ENCODE data around the gene GSG1L2.
"Not testable (repeated sequence)": the region's sequence is repeated elsewhere in the genome, so short reads cannot be mapped to it uniquely, and the experiment has no call there.

GSG1L2 gene

GRCh38 chr17:9790889-9791876 lies 30.7 kb downstream of the GSG1L2 start, which contains the start of gene DHRS7C:
Gene DHRS7C (minus strand): TSS chr17:9791592. CDS start chr17:9791284, 308 bp downstream.
- Histone ChIP-seq H3K4me1 (ENCODE audit: control extremely low read depth in 1 of 4, control insufficient read depth in 4 of 4, insufficient read depth in 4 of 4, low read length in 3 of 4) (no peaks in the 10 kb centered on the region), H3K27ac (ENCODE audit: insufficient read depth in 1 of 2, low read depth in 1 of 2, low read length in 2 of 2, poor library complexity in 1 of 2, severe bottlenecking in 2 of 2) (no peak within 1 kb of the TSS), H3K36me3 (ENCODE audit: control insufficient read depth in 4 of 4, insufficient read depth in 4 of 4, low read length in 3 of 4) (no peaks in the 10 kb centered on the region), H3K27me3 (replicated peaks in 2 of 5; ENCODE audit: control insufficient read depth in 4 of 5, insufficient read depth in 5 of 5, low read length in 4 of 5) (peaks cover 0 to under 1% (median 0%) of the 10 kb centered on the region in 5 experiments), H3K9me3 (ENCODE audit: control extremely low read depth in 1 of 5, control insufficient read depth in 4 of 5, insufficient read depth in 2 of 5, low read depth in 1 of 5, low read length in 4 of 5) (no peaks in the 10 kb centered on the region), H3K4me3 (ENCODE audit: control insufficient read depth in 1 of 7, extremely low read depth in 1 of 7, insufficient read depth in 4 of 7, low read depth in 2 of 7, low read length in 6 of 7) (no peak within 1 kb of the TSS)
- ChIA-PET CTCF (interaction anchor here (1.3 kb wide), 1 partner anchor 20 kb away, joined by 3 read pairs; no protein-coding TSS in a partner anchor), POLR2A (no interaction called here)
- WGBS (ENCODE audit: insufficient coverage): 86% methylated on average over 12 of the region's 15 CpGs
- DNase-seq: no peak

DNA sequence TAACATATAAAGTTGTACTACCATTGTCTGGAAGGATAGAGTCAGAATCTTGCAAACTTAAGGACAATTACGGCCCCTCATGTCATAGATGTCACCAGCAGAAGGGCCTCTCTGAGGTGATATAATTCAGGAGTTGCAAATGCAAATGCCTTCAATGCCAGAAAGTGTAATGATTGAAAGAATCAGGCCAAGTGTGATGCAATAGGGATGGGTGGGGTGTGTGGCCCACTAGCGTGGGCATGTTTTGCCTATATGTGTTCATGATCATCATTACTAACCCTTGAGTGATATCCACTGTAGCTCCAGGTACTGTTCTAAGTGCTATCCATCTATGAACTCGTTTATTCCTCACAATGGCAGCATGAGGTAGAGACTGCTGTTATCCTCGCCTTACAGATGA lies 31.6 kb downstream of the GSG1L2 start:
- no peak overlapping the region for H3K27ac ChIP-seq (ENCODE audit: insufficient read depth in 1 of 2, low read depth in 1 of 2, low read length in 2 of 2, poor library complexity in 1 of 2, severe bottlenecking in 2 of 2)
- ChIA-PET CTCF (interaction anchor here (1.3 kb wide), 1 partner anchor 20 kb away, joined by 3 read pairs; no protein-coding TSS in a partner anchor), POLR2A (no interaction called here)
- H3K27me3 ChIP-seq (replicated peaks in 2 of 5; ENCODE audit: control insufficient read depth in 4 of 5, insufficient read depth in 5 of 5, low read length in 4 of 5): no peaks in the 10 kb centered on the region
- DNase-seq: no peak
- no peaks in the 10 kb centered on the region for H3K9me3 ChIP-seq (ENCODE audit: control extremely low read depth in 1 of 5, control insufficient read depth in 4 of 5, insufficient read depth in 2 of 5, low read depth in 1 of 5, low read length in 4 of 5)
- H3K4me3 ChIP-seq (ENCODE audit: control insufficient read depth in 1 of 7, extremely low read depth in 1 of 7, insufficient read depth in 4 of 7, low read depth in 2 of 7, low read length in 6 of 7): no peak overlapping the region
- WGBS (ENCODE audit: insufficient coverage): 100% methylated on average over 4 of the region's 4 CpGs
- no peaks in the 10 kb centered on the region for H3K4me1 ChIP-seq (ENCODE audit: control extremely low read depth in 1 of 4, control insufficient read depth in 4 of 4, insufficient read depth in 4 of 4, low read length in 3 of 4)
- H3K36me3 ChIP-seq (ENCODE audit: control insufficient read depth in 4 of 4, insufficient read depth in 4 of 4, low read length in 3 of 4): no peaks in the 10 kb centered on the region

DNA sequence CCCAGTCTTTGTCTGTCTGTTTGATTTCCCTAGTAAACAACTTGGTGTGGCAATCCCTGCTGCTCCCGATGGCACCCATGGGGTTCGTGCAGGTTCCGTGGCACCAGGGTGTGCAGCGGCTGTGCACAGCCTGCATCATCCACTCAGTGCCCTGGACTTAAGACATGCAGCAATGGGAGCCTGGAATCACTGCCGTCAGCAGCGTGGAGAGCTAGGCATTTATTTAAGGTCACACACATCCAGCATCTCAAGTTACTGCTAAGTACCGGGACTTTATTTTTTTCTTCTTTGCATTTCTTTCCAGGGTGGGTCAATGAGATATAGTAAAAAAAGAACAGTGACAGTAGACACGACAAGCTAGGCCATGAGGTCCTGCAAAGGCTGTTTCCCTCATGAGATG lies 33.3 kb downstream of the GSG1L2 start:
- Histone ChIP-seq H3K27me3 (replicated peaks in 2 of 5; ENCODE audit: control insufficient read depth in 4 of 5, insufficient read depth in 5 of 5, low read length in 4 of 5) (peaks cover 0 to 2% (median 0%) of the 10 kb centered on the region in 5 experiments), H3K27ac (ENCODE audit: insufficient read depth in 1 of 2, low read depth in 1 of 2, low read length in 2 of 2, poor library complexity in 1 of 2, severe bottlenecking in 2 of 2) (no peak overlapping the region), H3K36me3 (ENCODE audit: control insufficient read depth in 4 of 4, insufficient read depth in 4 of 4, low read length in 3 of 4) (no peaks in the 10 kb centered on the region), H3K9me3 (ENCODE audit: control extremely low read depth in 1 of 5, control insufficient read depth in 4 of 5, insufficient read depth in 2 of 5, low read depth in 1 of 5, low read length in 4 of 5) (no peaks in the 10 kb centered on the region), H3K4me3 (ENCODE audit: control insufficient read depth in 1 of 7, extremely low read depth in 1 of 7, insufficient read depth in 4 of 7, low read depth in 2 of 7, low read length in 6 of 7) (no peak overlapping the region), H3K4me1 (ENCODE audit: control extremely low read depth in 1 of 4, control insufficient read depth in 4 of 4, insufficient read depth in 4 of 4, low read length in 3 of 4) (no peaks in the 10 kb centered on the region)
- ChIA-PET CTCF (no interaction called here), POLR2A (no interaction called here)
- DNase-seq: no peak
- 97% methylated on average over 4 of the region's 8 CpGs for WGBS (ENCODE audit: insufficient coverage)

GRCh38 chr17:9784544-9784943 lies 37.3 kb downstream of the GSG1L2 start:
- Histone ChIP-seq H3K27ac (ENCODE audit: insufficient read depth in 1 of 2, low read depth in 1 of 2, low read length in 2 of 2, poor library complexity in 1 of 2, severe bottlenecking in 2 of 2) (no peak overlapping the region), H3K9me3 (ENCODE audit: control extremely low read depth in 1 of 5, control insufficient read depth in 4 of 5, insufficient read depth in 2 of 5, low read depth in 1 of 5, low read length in 4 of 5) (no peaks in the 10 kb centered on the region), H3K36me3 (ENCODE audit: control insufficient read depth in 4 of 4, insufficient read depth in 4 of 4, low read length in 3 of 4) (no peaks in the 10 kb centered on the region), H3K27me3 (replicated peaks in 2 of 5; ENCODE audit: control insufficient read depth in 4 of 5, insufficient read depth in 5 of 5, low read length in 4 of 5) (peaks cover 0 to 4% (median 2%) of the 10 kb centered on the region in 5 experiments), H3K4me1 (ENCODE audit: control extremely low read depth in 1 of 4, control insufficient read depth in 4 of 4, insufficient read depth in 4 of 4, low read length in 3 of 4) (no peaks in the 10 kb centered on the region), H3K4me3 (ENCODE audit: control insufficient read depth in 1 of 7, extremely low read depth in 1 of 7, insufficient read depth in 4 of 7, low read depth in 2 of 7, low read length in 6 of 7) (no peak overlapping the region)
- ChIA-PET POLR2A (no interaction called here), CTCF (no interaction called here)
- whole genome bisulfite sequencing (ENCODE audit: insufficient coverage): no CpG with 5 or more reads among the region's 2 CpGs
- no peak for DNase-seq

- 100% methylated on average over 5 of the region's 5 CpGs for WGBS (ENCODE audit: insufficient coverage)
- H3K27ac ChIP-seq (ENCODE audit: insufficient read depth in 1 of 2, low read depth in 1 of 2, low read length in 2 of 2, poor library complexity in 1 of 2, severe bottlenecking in 2 of 2); H3K4me1 ChIP-seq (ENCODE audit: control extremely low read depth in 1 of 4, control insufficient read depth in 4 of 4, insufficient read depth in 4 of 4, low read length in 3 of 4); CTCF ChIA-PET; H3K27me3 ChIP-seq (replicated peaks in 2 of 5; ENCODE audit: control insufficient read depth in 4 of 5, insufficient read depth in 5 of 5, low read length in 4 of 5); H3K36me3 ChIP-seq (ENCODE audit: control insufficient read depth in 4 of 4, insufficient read depth in 4 of 4, low read length in 3 of 4); H3K9me3 ChIP-seq (ENCODE audit: control extremely low read depth in 1 of 5, control insufficient read depth in 4 of 5, insufficient read depth in 2 of 5, low read depth in 1 of 5, low read length in 4 of 5); H3K4me3 ChIP-seq (ENCODE audit: control insufficient read depth in 1 of 7, extremely low read depth in 1 of 7, insufficient read depth in 4 of 7, low read depth in 2 of 7, low read length in 6 of 7); POLR2A ChIA-PET; DNase-seq: not testable (repeated sequence)
Observed at GRCh38 chr17:9783465-9783864, 38.4 kb downstream of the GSG1L2 start.

GRCh38 chr17:9783050-9783449 lies 38.8 kb downstream of the GSG1L2 start:
- ChIA-PET CTCF (no interaction called here), POLR2A (no interaction called here)
- Histone ChIP-seq H3K4me1 (ENCODE audit: control extremely low read depth in 1 of 4, control insufficient read depth in 4 of 4, insufficient read depth in 4 of 4, low read length in 3 of 4) (no peaks in the 10 kb centered on the region), H3K27me3 (replicated peaks in 2 of 5; ENCODE audit: control insufficient read depth in 4 of 5, insufficient read depth in 5 of 5, low read length in 4 of 5) (peaks cover 0 to 4% (median 2%) of the 10 kb centered on the region in 5 experiments), H3K27ac (ENCODE audit: insufficient read depth in 1 of 2, low read depth in 1 of 2, low read length in 2 of 2, poor library complexity in 1 of 2, severe bottlenecking in 2 of 2) (no peak overlapping the region), H3K9me3 (ENCODE audit: control extremely low read depth in 1 of 5, control insufficient read depth in 4 of 5, insufficient read depth in 2 of 5, low read depth in 1 of 5, low read length in 4 of 5) (no peaks in the 10 kb centered on the region), H3K36me3 (ENCODE audit: control insufficient read depth in 4 of 4, insufficient read depth in 4 of 4, low read length in 3 of 4) (no peaks in the 10 kb centered on the region), H3K4me3 (ENCODE audit: control insufficient read depth in 1 of 7, extremely low read depth in 1 of 7, insufficient read depth in 4 of 7, low read depth in 2 of 7, low read length in 6 of 7) (no peak overlapping the region)
- DNase-seq: no peak
- 96% methylated on average over 4 of the region's 4 CpGs for WGBS (ENCODE audit: insufficient coverage)

DNA sequence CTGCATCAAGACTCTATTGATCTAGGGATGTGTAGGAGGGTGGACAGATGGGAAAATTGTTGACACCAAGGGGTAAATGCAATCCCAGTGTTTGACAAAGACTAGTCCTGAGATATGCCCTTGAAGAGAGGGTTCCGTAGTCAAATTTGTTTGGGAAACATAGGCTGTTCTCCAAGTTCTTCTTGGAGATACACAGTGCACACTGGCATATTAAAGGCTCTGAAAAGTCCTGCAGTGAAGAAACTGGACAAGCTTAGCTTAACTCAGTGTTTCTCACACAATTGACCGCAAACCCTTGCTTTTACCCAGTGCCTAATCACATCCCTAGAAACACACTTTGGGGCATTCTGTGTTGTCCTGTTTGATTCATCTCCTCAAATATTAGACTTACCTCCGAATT lies 41.3 kb downstream of the GSG1L2 start:
- CTCF ChIA-PET: no interaction called here
- Histone ChIP-seq H3K4me3 (ENCODE audit: control insufficient read depth in 1 of 7, extremely low read depth in 1 of 7, insufficient read depth in 4 of 7, low read depth in 2 of 7, low read length in 6 of 7) (no peak overlapping the region), H3K36me3 (ENCODE audit: control insufficient read depth in 4 of 4, insufficient read depth in 4 of 4, low read length in 3 of 4) (no peaks in the 10 kb centered on the region), H3K27me3 (replicated peaks in 2 of 5; ENCODE audit: control insufficient read depth in 4 of 5, insufficient read depth in 5 of 5, low read length in 4 of 5) (peaks cover 0 to 9% (median 4%) of the 10 kb centered on the region in 5 experiments), H3K9me3 (ENCODE audit: control extremely low read depth in 1 of 5, control insufficient read depth in 4 of 5, insufficient read depth in 2 of 5, low read depth in 1 of 5, low read length in 4 of 5) (peaks cover 0 to 4% (median 0%) of the 10 kb centered on the region in 5 experiments), H3K27ac (ENCODE audit: insufficient read depth in 1 of 2, low read depth in 1 of 2, low read length in 2 of 2, poor library complexity in 1 of 2, severe bottlenecking in 2 of 2) (no peak overlapping the region), H3K4me1 (ENCODE audit: control extremely low read depth in 1 of 4, control insufficient read depth in 4 of 4, insufficient read depth in 4 of 4, low read length in 3 of 4) (no peaks in the 10 kb centered on the region)
- WGBS (ENCODE audit: insufficient coverage): 100% methylated on average over 2 of the region's 3 CpGs
- no peak for DNase-seq
- POLR2A ChIA-PET: no interaction called here

Data from common myeloid progenitor, CD34-positive (primary cell).